ENCODE measurements around the gene H2BW2.
"Not testable (repeated sequence)": the region's sequence is repeated elsewhere in the genome, so short reads cannot be mapped to it uniquely, and the experiment has no call there.

H2BW2 gene

DNA sequence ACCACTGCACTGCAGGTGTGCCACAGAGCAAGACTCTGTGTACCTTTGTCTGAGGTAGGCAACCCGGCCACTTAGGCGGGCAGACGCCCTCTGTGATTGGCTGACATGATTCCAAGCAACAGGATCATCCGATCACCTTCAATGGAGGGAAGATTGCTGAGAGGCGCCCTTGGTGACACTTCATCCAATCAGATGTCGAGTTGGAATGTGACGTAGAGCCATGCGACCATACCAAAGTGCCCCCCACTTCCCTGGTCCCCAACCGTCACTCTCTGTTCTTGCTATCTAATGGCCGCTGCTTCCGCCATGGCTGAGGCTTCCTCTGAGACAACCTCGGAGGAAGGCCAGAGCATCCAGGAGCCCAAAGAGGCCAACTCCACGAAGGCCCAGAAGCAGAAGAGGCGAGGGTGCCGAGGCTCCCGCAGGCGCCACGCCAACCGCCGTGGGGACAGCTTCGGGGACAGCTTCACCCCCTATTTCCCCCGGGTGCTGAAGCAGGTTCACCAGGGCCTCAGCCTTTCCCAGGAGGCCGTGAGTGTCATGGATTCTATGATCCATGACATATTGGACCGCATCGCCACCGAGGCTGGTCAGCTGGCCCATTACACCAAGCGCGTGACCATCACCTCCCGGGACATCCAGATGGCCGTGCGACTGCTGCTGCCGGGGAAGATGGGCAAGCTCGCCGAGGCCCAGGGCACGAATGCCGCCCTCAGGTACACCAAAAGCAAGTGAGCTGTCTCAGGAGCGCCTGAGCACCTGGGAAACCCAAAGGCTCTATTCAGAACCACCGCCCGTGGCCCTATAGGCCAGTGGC lies at the start of gene H2BW2:
TSS of gene H2BW2 (plus strand) at position 268 of the 817 bp plus-strand sequence. CDS start at position 307, 39 bp downstream.
- DNase-seq (ENCODE audit: low read depth): no peak

DNA sequence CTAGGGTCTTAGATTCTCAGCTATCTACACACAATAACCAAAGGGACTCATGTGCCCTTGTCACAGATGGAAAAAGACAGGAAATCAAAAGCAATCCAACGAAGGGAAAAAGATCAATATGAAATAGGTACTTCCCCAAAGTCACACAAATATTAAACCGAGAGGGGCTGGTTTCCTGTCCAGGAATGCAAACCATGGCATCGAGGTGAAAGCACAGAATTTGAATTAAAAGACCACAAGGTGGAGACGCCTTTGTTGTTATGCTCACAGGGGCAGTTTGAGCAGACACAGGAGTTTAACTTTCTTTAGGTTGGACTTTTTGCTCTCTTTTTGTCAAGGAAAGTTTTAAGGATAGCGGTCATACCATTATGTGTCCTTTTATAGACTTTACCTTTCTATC lies 40.5 kb upstream of the H2BW2 start:
- no peak for DNase-seq (ENCODE audit: low read depth)

DNA sequence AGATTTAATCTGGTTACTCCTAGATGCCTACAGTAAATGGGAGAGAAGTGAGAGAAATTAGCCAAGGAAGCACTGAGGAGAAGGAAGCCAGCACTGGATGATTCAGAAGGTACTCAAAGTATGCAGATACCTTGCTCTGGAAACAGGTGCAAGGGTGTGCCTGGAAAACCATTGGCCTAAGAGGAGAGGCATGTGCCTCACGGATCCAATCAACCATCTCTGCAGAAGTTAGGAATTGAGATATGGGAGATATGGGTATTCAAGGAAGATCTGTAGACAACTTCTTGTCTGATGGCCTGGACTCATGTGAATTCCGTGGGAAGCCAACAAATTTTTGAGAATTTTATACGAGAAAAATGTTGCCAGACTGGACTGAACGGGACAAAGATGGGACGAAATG lies 30.9 kb upstream of the H2BW2 start:
- no peak for DNase-seq (ENCODE audit: low read depth)

DNA sequence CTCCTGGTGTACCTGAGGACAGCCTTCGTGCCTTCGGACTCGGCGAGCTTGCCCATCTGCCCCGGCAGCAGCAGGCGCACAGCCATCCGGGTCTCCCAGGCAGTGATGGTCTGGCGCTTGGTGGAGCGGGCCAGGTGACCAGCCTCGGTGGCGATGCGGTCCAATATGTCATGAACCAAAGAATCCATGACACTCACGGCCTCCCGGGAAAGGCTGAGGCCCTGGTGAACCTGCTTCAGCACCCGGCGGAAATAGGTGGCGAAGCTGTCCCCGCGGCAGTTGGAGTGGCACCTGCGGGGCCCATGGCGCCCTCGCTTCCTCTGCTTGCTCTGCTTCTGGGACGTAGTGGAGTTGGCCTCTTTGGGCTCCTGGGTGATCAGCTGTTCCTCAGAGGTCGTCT lies 26.6 kb upstream of the H2BW2 start:
- no peak for DNase-seq (ENCODE audit: low read depth)

DNA sequence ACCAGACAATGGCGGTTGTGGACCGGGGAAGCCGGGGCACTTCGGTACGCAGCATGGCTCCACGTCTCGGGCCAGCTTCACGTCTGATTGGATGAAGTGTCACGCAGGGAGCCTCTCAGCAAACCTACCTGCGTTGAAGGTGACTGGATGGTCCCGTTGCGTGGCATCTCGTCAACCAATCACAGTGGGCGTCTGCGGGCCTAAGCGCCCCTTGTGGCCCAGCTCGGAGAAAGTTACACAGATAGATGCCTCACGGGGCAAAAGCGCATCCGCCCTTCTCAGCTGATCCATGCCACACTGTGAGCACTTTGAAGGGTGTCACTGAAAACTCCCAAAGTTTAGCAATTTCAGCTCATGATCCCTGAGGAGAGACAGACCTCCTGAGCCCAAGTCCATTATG lies 26.1 kb upstream of the H2BW2 start, which contains the start of gene H2BW1:
TSS of gene H2BW1 (minus strand) at position 103 of the 400 bp plus-strand sequence. CDS start 132 bp downstream, outside the sequence.
- DNase-seq (ENCODE audit: low read depth): no peak

DNA sequence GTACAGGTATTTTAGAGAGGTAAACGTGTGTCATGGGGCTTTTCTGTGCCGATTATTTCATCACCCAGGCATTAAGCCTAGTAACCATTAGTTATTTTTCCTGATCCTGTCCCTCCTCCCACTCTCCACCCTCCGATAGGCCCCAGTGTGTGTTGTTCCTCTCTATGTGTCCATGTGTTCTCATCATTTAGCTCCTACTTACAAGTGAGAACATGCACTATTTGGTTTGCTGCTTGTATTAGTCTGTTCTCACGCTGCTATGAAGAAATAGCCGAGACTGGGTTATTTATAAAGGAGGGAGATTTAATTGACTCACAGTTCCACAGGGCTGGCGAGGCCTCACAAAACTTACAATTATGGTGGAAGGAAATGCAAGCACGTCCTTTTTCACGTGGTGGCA lies 24.2 kb upstream of the H2BW2 start:
- DNase-seq (ENCODE audit: low read depth): not testable (repeated sequence)

DNA sequence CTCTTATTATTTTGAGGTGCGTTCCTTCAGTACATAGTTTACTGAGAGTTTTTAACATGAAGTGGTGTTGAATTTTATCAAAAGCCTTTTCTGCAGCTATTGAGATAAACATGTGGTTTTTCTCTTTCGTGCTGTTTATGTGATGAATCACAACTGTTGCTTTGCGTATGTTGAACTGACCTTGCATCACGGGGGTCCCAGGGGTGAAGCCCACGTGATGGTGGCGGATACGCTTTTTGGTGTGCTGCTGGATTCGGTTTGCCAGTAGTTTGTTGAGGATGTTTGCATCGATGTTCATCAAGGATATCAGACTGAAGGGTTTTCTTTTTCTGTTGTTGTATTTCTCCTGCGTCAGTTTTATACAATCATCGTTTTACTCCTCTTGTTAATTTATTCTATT lies 21.6 kb upstream of the H2BW2 start:
- DNase-seq (ENCODE audit: low read depth): no peak

DNA sequence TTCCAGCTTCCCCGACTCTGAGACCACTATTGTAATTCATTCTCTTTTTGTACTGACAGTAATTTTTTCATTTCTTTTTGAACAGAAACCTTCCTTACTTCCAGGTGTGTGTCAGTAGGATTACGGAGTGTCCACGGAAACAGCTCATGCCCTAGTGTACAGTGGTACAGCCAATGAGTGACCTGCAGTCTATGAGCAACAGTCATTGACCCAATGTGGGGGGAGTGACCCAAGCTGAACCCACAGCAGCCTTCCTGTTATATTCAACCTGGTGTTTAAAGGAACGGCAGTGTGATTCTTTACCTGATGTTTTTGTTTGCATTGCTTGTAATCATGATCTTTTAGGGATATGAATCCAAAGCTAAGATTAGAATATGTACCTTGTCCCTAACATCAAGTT lies 1.2 kb downstream of the H2BW2 start:
- no peak for DNase-seq (ENCODE audit: low read depth)

DNA sequence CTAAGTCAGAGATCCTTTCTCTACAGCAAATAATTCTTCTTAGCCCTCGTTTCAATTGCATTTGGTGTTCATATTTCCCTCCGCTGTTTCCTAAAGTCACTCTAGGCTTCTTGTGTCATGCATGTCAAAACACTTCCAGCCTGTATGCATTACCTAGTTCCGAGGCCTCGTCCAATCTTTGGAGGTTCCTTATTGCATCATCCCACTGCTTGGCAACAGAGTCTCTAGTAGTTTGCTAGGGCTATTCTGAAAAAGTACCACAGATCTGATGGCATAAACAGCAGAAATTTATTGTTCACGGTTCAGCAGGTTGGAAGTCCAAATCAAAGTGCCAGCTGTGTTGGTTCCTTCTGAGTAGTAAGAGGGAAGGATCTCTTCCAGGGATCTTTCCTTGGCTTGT lies 5.9 kb downstream of the H2BW2 start:
- DNase-seq (ENCODE audit: low read depth): no peak

DNA sequence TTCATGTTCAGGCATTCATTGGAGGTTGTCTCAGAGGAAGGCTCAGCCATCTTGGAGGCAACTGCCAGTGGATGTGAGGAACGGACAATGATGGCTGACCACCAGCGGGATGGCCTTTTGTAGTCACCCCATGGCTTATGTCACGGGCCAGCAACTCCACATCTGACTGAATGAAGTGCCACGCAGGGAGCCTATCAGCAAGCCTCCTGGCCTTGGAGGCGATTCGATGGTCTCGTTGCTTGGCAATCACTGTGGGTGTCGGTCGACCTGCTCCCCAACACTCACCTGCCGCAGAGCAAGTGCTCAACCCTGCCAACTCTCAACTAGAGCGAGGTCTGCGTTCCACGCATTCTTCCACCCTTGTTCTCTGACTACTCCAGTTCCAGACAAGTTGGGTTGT lies 7.4 kb downstream of the H2BW2 start:
- no peak for DNase-seq (ENCODE audit: low read depth)

DNA sequence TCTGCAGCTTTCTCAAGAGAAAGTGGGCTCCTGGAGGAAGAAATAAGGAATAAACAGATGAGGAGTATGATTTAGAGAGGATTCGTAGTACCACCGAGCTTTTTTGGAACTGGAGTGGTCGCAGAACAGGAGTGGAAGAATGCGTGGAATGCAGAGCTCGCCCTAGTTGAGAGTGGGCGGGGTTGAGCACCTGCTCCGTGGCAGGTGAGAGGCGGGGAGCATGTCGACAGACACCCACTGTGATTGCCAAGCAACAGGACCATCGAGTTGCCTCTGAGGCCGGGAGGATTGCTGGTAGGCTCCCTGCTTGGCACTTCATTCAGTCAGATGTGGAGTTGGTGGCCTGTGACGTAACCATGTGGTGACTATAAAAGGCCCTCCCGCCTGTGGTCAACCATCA lies 15.2 kb downstream of the H2BW2 start:
- DNase-seq (ENCODE audit: low read depth): not testable (repeated sequence)

DNA sequence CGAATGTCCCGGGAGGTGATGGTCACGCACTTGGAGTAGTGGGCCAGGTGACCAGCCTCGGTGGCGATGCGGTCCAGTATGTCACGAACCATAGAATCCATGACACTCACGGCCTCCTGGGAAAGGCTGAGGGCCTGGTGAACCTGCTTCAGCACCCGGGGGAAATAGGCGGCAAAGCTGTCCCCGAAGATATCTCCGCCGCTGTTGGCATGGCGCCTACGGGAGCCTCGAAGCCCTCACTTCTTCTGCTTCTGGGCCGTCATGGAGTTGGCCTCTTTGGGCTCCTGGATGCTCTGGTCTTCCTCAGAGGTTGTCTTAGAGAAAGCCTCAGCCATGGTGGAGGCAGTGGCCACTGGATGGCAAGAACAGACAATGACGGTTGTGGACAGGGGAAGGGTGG lies 22.9 kb downstream of the H2BW2 start:
- not testable (repeated sequence) for DNase-seq (ENCODE audit: low read depth)

DNA sequence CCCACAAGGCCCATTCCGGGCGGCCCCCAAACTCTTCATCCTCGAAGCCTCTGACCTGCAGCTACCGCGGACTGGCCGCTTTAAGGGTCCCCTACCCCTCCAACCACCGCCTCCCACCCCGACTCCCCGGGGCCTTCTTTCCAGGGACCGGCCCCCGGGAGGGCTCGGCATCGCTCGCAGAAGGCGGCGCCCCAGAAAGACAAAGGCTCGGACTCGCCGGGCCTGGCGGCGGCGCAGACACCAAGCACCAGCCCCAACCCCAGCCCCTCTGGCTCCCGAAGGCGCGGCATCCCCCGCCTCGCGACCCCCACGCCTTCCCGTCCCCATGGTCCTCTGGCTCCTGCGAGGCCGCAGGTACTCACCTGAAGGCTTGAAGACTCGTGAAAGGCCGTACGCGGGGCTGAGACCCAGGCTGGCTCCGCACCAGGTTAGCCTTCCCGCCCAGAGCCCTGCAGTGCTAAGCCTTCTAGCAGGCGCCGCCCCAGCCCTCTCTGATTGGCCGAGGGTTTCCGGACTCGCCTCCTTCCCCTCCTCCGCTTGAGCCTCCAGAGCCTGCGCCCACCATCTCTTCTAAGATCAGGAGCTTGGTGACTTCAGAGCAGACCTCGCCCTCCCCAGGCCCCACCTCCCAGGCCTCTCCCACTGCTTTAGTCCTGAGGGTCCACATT lies 36.2 kb downstream of the H2BW2 start, which contains the start of gene TMSB15C:
TSS of gene TMSB15C (minus strand) at position 459 of the 668 bp plus-strand sequence.
- not testable (repeated sequence) for DNase-seq (ENCODE audit: low read depth)

DNA sequence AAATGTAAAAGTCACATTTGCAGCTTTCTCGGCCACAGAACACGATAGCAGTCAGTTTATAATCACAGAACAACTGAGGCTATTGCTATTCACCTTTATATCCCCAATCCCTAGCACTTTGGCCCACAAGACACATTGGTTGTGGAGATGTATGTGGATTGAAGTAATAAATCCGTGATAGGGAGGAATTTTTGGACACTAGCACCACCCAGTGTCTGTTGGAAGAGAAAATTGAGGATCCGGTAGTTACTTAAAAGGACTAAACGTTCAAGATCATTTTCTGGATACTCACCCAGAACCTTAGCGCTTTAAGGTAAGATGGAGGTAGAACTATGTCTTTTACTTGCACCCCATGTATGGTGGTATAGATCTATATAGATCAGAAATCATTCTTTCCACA lies 38.1 kb downstream of the H2BW2 start:
- not testable (repeated sequence) for DNase-seq (ENCODE audit: low read depth)

DNA sequence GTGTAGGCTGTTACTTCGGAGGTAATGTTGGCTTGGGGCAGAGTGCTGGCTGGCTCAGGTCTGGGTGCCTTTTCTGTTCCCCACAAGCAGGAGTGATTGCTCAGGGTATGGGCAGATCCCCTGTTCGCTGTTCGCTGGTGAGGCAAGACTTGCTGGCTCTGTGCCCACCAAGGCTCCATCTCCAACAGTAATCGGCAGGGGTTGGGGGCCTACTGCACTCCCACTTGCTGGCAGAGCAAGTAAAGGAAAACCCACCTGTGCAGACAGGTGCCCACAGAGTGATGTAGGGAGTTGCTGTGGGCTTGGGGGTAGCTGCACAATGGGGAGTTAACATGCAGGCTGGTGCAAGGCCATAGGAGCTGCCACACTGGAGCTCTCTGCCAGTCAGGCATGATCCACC lies 44.3 kb downstream of the H2BW2 start:
- DNase-seq (ENCODE audit: low read depth): no peak

DNA sequence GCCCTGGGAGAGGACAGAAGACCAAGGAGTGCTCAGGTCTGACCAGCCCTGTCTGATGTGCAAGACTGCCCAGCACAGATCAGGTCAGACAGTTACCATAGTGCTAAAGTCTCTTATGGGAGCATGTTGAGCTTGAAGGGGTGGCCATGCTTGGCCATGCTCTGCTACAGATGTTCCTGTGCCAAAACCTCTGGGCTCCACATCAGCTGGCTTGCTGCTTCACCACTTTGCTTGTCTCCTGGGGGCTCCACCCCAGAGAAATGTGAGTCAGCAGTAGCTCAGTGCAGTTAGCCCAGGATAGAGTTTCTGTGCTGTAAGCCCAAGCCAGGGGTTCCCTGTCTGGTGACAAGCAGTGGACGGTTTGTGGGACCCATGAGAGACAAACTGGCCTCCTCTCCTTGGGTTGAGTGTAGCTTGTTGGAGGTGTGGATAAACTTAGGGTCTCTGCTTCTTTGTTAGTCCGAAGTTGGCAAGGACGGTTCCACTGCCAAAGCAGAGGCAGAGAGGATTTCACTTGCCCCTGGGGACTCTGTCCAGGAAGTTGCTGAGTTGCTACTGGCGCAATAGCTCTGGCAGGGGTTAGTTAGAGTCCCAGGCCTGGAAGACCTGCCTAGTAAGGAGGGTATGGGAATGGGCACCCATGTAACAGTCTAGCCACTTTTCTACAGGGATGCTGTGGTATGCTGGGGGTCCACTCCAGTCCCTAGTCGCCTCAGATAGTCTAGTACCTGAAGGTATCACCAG lies 45.0 kb downstream of the H2BW2 start:
- DNase-seq (ENCODE audit: low read depth): no peak

DNA sequence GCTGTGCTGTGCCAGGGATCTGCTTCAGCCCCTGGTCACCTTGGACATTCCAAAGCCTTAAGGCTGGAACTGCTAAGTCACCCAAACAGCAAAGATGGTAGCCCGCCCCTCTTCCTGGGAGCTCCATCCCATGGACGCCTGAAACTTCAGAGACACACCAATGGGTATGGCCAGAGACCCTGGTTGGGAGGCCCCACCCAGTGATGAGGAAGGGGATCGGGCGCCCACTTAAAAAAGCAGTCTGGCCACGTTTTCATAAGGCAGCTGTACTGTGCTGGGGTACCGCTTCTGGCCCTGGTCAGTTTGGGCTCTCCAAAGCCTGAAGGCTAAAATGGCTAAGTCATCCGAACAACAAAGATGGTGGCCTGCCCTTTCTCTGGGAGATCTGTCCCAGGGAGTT lies 45.7 kb downstream of the H2BW2 start:
- DNase-seq (ENCODE audit: low read depth): no peak

DNA sequence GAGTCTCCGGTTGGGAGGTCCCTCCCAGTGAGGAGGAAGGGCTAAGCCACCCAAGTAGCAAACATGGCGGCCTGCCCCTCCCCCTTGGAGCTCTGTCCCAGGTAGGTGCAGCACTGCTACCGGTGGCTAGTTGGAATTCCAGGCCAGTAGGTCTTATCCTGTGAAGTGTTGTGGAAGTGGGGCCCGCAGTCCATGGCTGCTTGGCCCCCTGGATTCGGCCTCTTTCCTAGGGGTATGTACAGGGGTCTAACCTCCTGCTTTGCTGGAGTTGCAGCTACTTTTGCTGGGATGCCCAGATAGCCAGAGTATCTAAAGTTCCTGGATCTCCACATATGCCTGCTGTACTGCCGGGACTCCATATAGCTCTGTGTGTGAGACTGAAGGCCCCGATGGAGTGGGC lies 46.2 kb downstream of the H2BW2 start:
- DNase-seq (ENCODE audit: low read depth): no peak
